Activated T-helper 2 cell treated with anti-CD3 and anti-CD28 coated beads, Interferon-gamma antibody, Interleukin-2, Interleukin-4, amounts not matched to agents 10 μg/mL and 5 μg/mL and 100 μg/mL, durations not matched to agents 14 hours and 24 hours and 36 hours (primary cell): ENCODE measurements around the gene CDC42EP4. TPM values are rescaled to one million over a fixed set of nuclear protein-coding genes. Genes with fewer than 3 reads are reported as not detected.
"Not testable (repeated sequence)": the region's sequence is repeated elsewhere in the genome, so short reads cannot be mapped to it uniquely, and the experiment has no call there.

Experiments used
- DNase-seq: peaks from one replicate; pipeline ENCODE4 v3.0.0; 2021; ENCODE audit warnings: low spot score
- H3K27ac Mint-ChIP-seq: one replicate; pipeline ENCODE4 v1.8.0; 2021; ENCODE audit warnings: mixed read lengths
- H3K27me3 Mint-ChIP-seq: one replicate; pipeline ENCODE4 v1.8.0; 2021; ENCODE audit warnings: low read depth, mixed read lengths
- H3K36me3 Mint-ChIP-seq: one replicate; pipeline ENCODE4 v1.8.0; 2021; ENCODE audit warnings: low read depth, mixed read lengths
- H3K4me1 Mint-ChIP-seq: one replicate; pipeline ENCODE4 v1.8.0; 2021; ENCODE audit warnings: low read depth, mixed read lengths
- H3K4me3 Mint-ChIP-seq: one replicate; pipeline ENCODE4 v1.8.0; 2021; ENCODE audit warnings: low read depth, mild to moderate bottlenecking, moderate library complexity, mixed read lengths
- H3K9me3 Mint-ChIP-seq: one replicate; pipeline ENCODE4 v1.8.0; 2021; ENCODE audit warnings: mixed read lengths
- intact Hi-C: fragments of 100-400 bp; cut with micrococcal nuclease; formaldehyde crosslinking; loops from one replicate; pipeline ENCODE4 v1.15.1; 2023
- total RNA-seq: library from RNA; stranded (reverse); gene quantifications from 2 replicates; pipeline ENCODE4 v1.2.3, GENCODE V29; 2022

CDC42EP4 gene
- total RNA-seq, 1 donor from 2014 or later = 1.6 TPM

DNA sequence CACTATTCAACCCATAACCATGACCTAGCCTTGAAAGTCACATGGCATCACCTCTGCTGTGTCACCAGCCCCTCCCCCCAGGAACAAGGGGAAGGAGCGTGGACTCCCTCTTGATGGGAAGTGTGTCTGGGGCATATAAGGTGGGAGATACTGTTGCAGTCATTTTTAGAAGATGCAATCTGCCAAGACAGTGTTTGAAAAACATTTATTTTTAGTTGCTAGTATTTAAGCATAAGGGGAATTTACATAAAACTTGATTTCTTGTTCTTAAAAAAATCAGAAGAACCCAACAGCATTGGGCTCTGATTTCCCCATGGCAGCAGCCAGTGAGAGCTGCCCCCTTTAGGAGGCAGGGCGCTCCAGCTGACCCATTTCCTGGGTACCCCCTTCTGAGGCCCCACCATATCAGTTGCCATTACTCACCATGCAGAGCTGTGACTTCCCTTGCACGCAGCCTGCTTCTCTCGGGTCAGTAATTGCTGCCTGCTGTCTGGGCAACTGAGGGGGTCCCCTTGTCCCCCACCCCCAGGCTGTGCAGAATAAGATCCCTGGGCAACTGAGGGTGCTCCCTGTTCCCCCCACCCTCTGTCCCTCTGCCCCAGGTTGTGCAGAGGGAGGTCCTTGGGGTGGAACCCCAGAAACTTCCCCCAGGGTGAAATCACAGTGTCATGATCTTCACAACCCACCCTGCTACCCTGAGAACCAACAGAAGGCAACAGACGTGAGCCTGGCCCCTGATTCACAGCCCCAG lies 11.8 kb upstream of the CDC42EP4 start:
- peaks cover 7% of the 10 kb centered on the region for H3K27me3 Mint-ChIP-seq
- DNase-seq = no peak
- no peaks in the 10 kb centered on the region for H3K36me3 Mint-ChIP-seq
- no peaks in the 10 kb centered on the region for H3K4me1 Mint-ChIP-seq
- intact Hi-C loops = no loop called here
- no peak overlapping the region for H3K4me3 Mint-ChIP-seq
- H3K27ac Mint-ChIP-seq = no peak overlapping the region
- no peaks in the 10 kb centered on the region for H3K9me3 Mint-ChIP-seq

DNA sequence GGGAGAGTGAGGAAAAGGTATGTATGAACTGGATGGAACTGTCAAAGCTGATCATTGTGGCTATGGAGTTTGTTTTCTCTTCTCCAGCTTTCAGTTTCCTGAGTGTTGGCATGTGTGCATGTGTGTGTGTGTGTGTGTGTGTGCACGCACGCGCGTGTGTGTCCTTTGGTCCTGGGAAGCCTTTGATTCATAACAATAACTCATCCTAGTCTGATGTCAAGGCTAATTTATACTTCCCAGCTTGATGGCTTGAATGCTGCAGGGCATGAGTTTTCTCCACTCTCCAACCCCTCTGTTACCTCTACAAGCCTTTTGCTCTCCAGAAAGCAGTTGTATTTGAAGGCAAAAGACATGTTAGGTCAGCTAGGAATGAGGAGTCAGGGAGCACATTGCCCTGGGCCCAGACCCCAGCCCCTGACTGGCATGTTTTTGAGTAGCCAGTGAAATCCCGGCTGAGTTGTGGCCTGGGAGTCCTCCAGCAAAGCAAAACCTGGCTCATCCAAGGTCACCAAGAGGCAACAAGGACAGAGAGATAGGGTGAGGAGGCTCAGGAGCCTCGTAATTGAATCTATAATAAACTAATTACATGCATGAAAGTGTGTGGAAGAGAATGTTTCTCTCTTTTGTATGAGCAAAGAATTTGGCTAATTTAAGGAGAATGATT lies 8.9 kb upstream of the CDC42EP4 start:
- peaks cover 7% of the 10 kb centered on the region for H3K27me3 Mint-ChIP-seq
- no peaks in the 10 kb centered on the region for H3K9me3 Mint-ChIP-seq
- no peaks in the 10 kb centered on the region for H3K36me3 Mint-ChIP-seq
- no peak overlapping the region for H3K27ac Mint-ChIP-seq
- intact Hi-C loops = no loop called here
- no peaks in the 10 kb centered on the region for H3K4me1 Mint-ChIP-seq
- H3K4me3 Mint-ChIP-seq = no peak overlapping the region
- DNase-seq = no peak

DNA sequence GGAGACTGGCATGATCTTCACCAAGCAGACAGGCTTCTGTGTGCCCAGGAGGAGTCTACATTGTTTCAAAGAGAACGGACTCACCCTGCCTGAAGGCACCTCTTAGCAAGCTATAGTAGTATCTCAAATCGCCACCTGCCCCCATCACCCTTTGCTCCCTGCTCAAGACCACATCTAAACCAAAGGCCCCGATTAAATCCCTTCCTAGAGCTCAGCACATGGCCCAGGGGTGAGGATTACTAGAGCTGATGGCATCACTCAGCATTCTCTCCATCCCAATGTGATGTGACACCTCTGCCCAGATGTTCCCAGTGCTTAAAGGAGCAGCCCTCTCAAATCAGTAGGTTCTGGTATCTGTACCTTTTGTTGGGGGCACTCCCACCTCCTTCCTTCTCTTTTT lies 8.0 kb upstream of the CDC42EP4 start:
- Mint-ChIP-seq H3K36me3 (no peaks in the 10 kb centered on the region), H3K4me1 (no peaks in the 10 kb centered on the region), H3K4me3 (no peak overlapping the region), H3K27ac (no peak overlapping the region), H3K27me3 (peaks cover 11% of the 10 kb centered on the region), H3K9me3 (no peaks in the 10 kb centered on the region)
- intact Hi-C loops = loop anchor here (10.0 kb wide), 1 partner anchor 595 kb away; no protein-coding TSS in a partner anchor
- DNase-seq = no peak

DNA sequence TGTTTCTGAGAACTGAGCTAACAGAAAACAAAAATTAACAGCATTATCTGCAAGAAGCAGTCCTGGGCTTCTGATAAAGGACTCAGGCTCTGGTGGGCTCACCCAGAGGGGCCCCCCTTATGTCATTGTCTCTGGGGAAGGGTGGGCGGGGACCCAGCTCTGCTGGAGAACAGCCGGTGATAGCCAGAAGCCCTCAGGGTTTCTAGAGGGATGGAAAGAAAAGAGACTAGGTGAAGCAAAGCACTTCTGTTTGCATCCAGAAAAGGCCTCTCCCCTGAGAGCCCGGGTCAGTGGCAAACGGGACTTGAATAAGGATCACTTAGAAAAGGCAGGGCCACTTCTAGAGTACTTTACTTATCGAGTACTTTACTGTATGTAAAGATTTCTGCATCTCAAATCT lies 7.0 kb upstream of the CDC42EP4 start:
- no peaks in the 10 kb centered on the region for H3K9me3 Mint-ChIP-seq
- no peak for DNase-seq
- intact Hi-C loops = loop anchor here (10.0 kb wide), 1 partner anchor 594 kb away; no protein-coding TSS in a partner anchor

DNA sequence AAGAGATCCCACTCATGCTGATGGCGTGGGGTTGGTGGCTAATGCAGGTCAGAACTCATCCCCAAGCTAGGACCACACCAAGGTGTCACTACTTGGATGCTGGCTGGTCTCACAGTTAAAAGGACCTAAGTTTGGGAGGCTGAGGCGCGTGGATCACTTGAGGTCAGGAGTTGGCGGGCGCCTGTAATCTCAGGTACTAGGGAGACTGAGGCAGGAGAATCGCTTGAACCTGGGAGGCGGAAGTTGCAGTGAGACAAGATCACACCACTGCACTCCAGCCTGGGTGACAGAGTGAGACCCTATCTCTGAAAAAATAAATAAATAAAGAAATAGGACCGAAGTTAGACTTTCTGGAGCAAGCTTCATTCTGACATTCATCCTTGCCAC lies 6.6 kb upstream of the CDC42EP4 start:
- H3K4me3 Mint-ChIP-seq = no peak overlapping the region
- peaks cover under 1% of the 10 kb centered on the region for H3K4me1 Mint-ChIP-seq
- no peaks in the 10 kb centered on the region for H3K9me3 Mint-ChIP-seq
- H3K27me3 Mint-ChIP-seq = peaks cover 12% of the 10 kb centered on the region
- intact Hi-C loops = loop anchor here (10.0 kb wide), 1 partner anchor 594 kb away; no protein-coding TSS in a partner anchor
- no peaks in the 10 kb centered on the region for H3K36me3 Mint-ChIP-seq
- no peak overlapping the region for H3K27ac Mint-ChIP-seq
- no peak for DNase-seq

More for the DNA sequence above, 7.0 kb upstream of the CDC42EP4 start:
- H3K36me3 Mint-ChIP-seq = no peaks in the 10 kb centered on the region
- H3K27ac Mint-ChIP-seq = no peak overlapping the region
- H3K27me3 Mint-ChIP-seq = peaks cover 11% of the 10 kb centered on the region
- H3K4me1 Mint-ChIP-seq = no peaks in the 10 kb centered on the region
- H3K4me3 Mint-ChIP-seq = no peak overlapping the region

DNA sequence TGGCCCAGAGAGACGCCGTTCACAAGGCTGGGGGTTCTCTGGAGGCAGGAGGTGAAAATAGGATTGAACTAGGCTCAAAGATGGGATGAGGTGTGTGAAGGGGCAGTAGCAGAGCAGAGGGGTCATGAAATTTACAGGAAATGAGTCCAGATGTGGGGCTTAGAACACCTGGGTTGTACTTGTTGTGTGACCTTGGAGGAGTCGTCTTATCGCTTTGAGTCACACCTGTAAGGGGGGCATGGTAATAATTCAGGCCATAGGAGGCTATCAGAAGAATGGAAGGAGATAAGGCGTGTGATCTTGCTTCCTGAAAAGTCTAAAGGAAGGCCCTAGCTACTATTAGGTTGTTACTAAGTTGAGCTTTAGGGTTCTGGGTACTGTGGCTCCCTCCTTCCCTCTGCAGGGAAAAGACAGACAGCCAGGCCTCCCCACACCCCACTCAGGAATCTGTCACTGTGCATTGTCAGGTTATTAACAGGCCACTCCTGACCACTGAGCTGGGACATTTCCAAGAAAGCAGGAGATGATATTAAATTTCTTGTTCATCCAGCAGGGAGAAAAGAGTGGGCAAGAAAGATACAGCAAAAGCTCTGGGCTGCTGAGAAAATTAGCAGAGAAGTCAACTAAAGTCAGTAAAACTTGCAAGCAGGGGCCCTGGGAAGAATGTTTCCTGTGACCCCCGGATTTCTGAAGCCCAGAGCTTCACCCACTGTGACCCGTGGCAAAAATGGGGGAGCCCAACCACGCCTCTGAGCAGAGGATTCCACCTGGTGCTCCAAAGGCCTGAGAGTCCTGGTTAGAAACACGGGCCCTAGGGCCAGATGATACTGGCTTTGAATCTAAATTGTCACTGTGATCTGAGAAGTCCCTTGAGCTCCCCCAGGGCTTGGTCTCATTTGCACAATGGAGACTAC lies 6.0 kb upstream of the CDC42EP4 start:
- Mint-ChIP-seq H3K27me3 (peaks cover 15% of the 10 kb centered on the region), H3K36me3 (no peaks in the 10 kb centered on the region), H3K9me3 (no peaks in the 10 kb centered on the region), H3K27ac (no peak overlapping the region), H3K4me3 (no peak overlapping the region), H3K4me1 (peaks cover 2% of the 10 kb centered on the region)
- intact Hi-C loops = loop anchor here (10.0 kb wide), 1 partner anchor 593 kb away; no protein-coding TSS in a partner anchor
- no peak for DNase-seq

DNA sequence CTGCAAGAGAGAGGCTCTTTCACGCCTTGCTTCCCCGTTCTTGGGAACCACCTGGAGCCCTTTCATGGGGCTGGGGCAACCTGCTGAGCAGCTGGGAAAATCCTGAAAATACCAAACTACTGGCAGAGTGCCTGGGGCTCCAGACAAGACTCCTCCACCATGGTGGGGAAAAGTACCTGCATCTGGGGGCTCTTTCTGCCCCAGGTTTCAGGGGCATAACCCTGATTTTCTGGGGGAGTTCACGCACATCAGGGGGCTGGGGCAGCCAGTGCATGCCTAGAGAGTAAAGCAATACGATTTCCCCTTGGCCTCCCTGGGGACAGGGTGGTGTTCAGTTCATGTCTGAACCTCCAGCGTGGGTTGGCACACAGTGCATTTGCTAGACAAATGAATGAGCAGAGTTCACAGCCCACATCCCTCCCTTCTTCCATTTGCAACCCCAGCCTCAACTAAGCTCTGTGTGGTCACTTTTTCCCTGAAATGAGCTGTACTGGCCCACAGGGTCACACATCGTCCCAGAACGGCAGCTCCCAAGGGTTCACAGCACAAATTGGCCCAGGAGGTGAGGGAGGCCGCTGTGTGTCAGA lies 5.2 kb upstream of the CDC42EP4 start:
- no peaks in the 10 kb centered on the region for H3K36me3 Mint-ChIP-seq
- no peak overlapping the region for H3K4me3 Mint-ChIP-seq
- no peak for DNase-seq
- no peaks in the 10 kb centered on the region for H3K9me3 Mint-ChIP-seq
- peaks cover 2% of the 10 kb centered on the region for H3K4me1 Mint-ChIP-seq
- H3K27me3 Mint-ChIP-seq = peaks cover 15% of the 10 kb centered on the region
- H3K27ac Mint-ChIP-seq = no peak overlapping the region
- intact Hi-C loops = loop anchor here (10.0 kb wide), 1 partner anchor 592 kb away; no protein-coding TSS in a partner anchor

DNA sequence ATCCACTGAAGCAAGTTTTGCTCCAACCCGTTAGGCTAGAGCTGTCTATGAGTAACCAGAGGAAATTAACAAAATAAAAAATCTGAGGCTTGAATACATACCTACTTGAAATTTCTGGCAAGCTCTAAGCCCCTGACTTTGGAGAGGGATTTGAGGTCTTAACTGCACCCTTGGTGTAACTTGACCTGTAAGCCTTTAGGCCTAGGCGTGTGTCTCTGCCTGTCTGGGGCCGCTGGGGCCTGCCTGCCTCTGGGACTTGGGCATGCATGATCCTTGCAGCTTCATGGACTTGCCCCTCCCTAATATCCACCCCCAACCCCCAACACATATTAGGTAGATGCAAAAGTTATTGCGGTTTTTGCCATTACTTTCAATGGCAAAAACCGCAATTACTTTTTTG lies 3.7 kb upstream of the CDC42EP4 start:
- DNase-seq = no peak
- no peaks in the 10 kb centered on the region for H3K36me3 Mint-ChIP-seq
- peaks cover 15% of the 10 kb centered on the region for H3K27me3 Mint-ChIP-seq
- peaks cover 2% of the 10 kb centered on the region for H3K4me1 Mint-ChIP-seq
- intact Hi-C loops = loop anchor here (10.0 kb wide), 1 partner anchor 591 kb away; no protein-coding TSS in a partner anchor
- no peak overlapping the region for H3K4me3 Mint-ChIP-seq
- no peak overlapping the region for H3K27ac Mint-ChIP-seq
- H3K9me3 Mint-ChIP-seq = no peaks in the 10 kb centered on the region

DNA sequence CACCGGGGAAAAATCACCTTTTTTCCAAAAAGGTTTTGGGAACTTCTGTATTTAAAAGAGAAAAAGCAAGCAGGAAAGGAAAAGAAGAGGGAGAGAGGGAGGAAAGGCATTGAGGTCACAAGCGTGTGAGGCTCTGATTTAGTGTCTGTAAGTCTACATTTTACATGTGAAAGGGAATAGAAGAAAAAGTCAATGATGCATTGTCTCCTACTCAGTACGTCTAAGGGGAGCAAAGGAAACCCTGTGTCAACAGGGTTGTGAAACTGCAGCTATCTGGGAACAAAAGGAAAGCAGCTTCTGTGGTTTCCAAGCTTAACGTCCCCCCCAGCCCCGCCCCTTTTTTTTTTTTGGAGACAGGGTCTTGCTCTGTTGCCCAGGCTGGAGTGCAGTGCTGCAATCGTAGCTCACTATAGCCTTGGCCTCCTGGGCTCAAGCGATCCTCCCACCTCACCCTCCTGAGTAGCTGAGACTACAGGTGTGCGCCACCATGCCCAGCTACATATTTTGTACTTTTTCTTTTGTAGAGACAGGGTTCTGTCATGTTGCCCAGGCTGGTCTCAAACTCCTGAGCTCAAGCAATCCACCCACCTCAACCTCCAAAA lies 1.8 kb upstream of the CDC42EP4 start:
- Mint-ChIP-seq H3K36me3 (no peaks in the 10 kb centered on the region), H3K27me3 (peaks cover 14% of the 10 kb centered on the region), H3K9me3 (no peaks in the 10 kb centered on the region), H3K4me1 (peaks cover 6% of the 10 kb centered on the region), H3K4me3 (no peak overlapping the region), H3K27ac (no peak overlapping the region)
- DNase-seq = no peak
- intact Hi-C loops = loop anchor here (5.0 to 10.0 kb wide), 4 partner anchors 59 to 889 kb away; partner anchors contain the start of genes COG1 and RPL38

DNA sequence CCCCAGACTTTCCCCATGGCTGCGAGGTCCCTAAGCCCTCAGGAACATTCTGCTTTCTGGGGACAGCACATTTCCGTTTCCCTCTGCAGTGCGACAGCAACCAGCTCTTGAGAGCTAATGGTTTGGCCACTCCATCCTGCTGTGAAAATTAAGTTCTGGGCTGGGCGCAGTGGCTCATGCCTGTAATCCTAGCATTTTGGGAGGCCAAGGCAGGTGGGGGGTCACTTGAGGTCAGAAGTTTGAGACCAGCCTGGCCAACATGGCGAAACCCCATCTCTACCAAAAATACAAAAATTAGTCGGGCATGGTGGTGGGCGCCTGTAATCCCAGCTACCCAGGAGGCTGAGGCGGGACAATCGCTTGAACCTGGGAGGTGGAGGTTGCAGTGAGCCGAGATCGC lies 1.1 kb upstream of the CDC42EP4 start:
- not testable (repeated sequence) for H3K4me3 Mint-ChIP-seq, DNase-seq, H3K27ac Mint-ChIP-seq, H3K9me3 Mint-ChIP-seq, H3K36me3 Mint-ChIP-seq, H3K4me1 Mint-ChIP-seq
- intact Hi-C loops = loop anchor here (5.0 to 10.0 kb wide), 4 partner anchors 59 to 889 kb away; partner anchors contain the start of genes COG1 and RPL38
- peaks cover 16% of the 10 kb centered on the region for H3K27me3 Mint-ChIP-seq

DNA sequence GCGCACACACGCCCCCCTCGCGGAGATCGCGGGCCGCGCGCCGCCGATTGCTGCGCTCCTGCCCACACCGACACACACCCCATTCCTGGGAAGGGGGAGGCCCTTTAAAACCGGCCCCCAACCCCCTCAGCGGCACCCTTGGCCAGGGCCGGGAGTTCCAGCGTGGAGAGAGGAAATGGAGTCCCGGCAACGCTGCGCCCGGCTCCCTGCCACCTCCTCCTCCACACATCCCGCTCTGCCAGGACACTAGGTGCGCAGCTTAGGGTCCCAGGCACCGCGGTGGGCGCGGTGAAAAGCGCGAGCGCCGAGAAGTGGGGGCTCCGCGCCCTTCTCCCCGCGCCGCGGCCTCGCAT lies 397 bp downstream of the CDC42EP4 start:
- no peak overlapping the region for H3K27ac Mint-ChIP-seq

More for the DNA sequence above, 397 bp downstream of the CDC42EP4 start:
- intact Hi-C loops = loop anchor here (5.0 to 10.0 kb wide), 4 partner anchors 61 to 891 kb away; partner anchors contain the start of genes COG1 and RPL38
- DNase-seq = peak; percentile 18
- peaks cover 17% of the 10 kb centered on the region for H3K27me3 Mint-ChIP-seq
- H3K9me3 Mint-ChIP-seq = no peaks in the 10 kb centered on the region
- H3K4me1 Mint-ChIP-seq = peaks cover 6% of the 10 kb centered on the region
- no peaks in the 10 kb centered on the region for H3K36me3 Mint-ChIP-seq
- H3K4me3 Mint-ChIP-seq = peak overlapping the region; percentile 82
